Endothelial cell of umbilical vein (primary cell): Measurements from ENCODE around the gene PIBF1. TPM values are rescaled to one million over a fixed set of nuclear protein-coding genes. Genes with fewer than 3 reads are reported as not detected.
A peak's percentile ranks its signal among the peaks of the same experiment; 100 is the strongest.

Source experiments
- BruUV-seq: library from RNA; stranded (reverse); fragments of 400-500 nt; replicated peaks from 2 replicates; lab custom pipeline; 2021; lab: Mats Ljungman, UMichigan
- CTCF ChIA-PET: fragments of 300-600, 350-600 bp; sonication (Branson Sonifier 250); formaldehyde crosslinking; loops from one replicate; lab custom pipeline; 2021; ENCODE audit warnings: antibody characterized with exemption, inconsistent platforms; lab: Charles Lee
- POLR2A ChIA-PET: fragments of 300-600, 350-600 bp; sonication (Branson Sonifier 250); formaldehyde crosslinking; loops from one replicate; lab custom pipeline; 2021; ENCODE audit warnings: antibody characterized with exemption, inconsistent platforms; lab: Charles Lee
- DNase-seq: peaks from one replicate; pipeline ENCODE4 v3.0.0-alpha.2; 2011; ENCODE audit warnings: low read depth, low spot score
- FAIRE-seq: peaks from 2 replicates; lab custom pipeline; 2011; peaks lifted over from hg19 to GRCh38; lab: Jason Lieb, UNC
- H2AFZ ChIP-seq: 2 replicates; pipeline ENCODE4 v1.6.0; 2012; ENCODE audit warnings: low read depth, low read length, control low read depth, inconsistent platforms
- H3K27ac ChIP-seq: 2 replicates; pipeline ENCODE4 v1.5.1; 2011; ENCODE audit warnings: low read depth, mild to moderate bottlenecking, control low read depth, low read length, moderate library complexity; ENCODE audit not compliant: insufficient read depth
- H3K27me3 ChIP-seq, 2 experiments: 2 replicates each; pipeline versions ENCODE4 v1.6.0 to v1.6.1; 2011; ENCODE audit warnings: low read length in 2 of 2, mixed read lengths in 1 of 2; ENCODE audit not compliant: control insufficient read depth in 2 of 2, insufficient read depth in 2 of 2
- H3K36me3 ChIP-seq, 2 experiments: 2 replicates in 1 of 2; 3 replicates in 1 of 2; pipeline ENCODE4 v1.5.1; 2011; ENCODE audit warnings: low read length in 2 of 2, mild to moderate bottlenecking in 1 of 2, moderate library complexity in 1 of 2; ENCODE audit not compliant: control insufficient read depth in 2 of 2, insufficient read depth in 2 of 2; ENCODE audit errors: extremely low read depth in 1 of 2
- H3K4me1 ChIP-seq: 3 replicates; pipeline ENCODE4 v1.5.1; 2011; ENCODE audit warnings: mild to moderate bottlenecking, low read length; ENCODE audit not compliant: control insufficient read depth, insufficient read depth; ENCODE audit errors: extremely low read depth
- H3K4me2 ChIP-seq: 2 replicates; pipeline ENCODE4 v1.6.1; 2011; ENCODE audit warnings: low read length, control low read depth, mixed read lengths; ENCODE audit not compliant: insufficient read depth
- H3K4me3 ChIP-seq, 3 experiments: fragments of 200-600 bp in 1 of 3; sonication (generic), shearing (Covaris generic) in 1 of 3; replicated peaks in 1 of 3; 2 replicates each; pipeline ENCODE4 v1.5.1; 2011 to 2016; ENCODE audit warnings: control low read depth in 3 of 3, low read length in 3 of 3, mild to moderate bottlenecking in 2 of 3, inconsistent platforms in 1 of 3, low read depth in 1 of 3, moderate library complexity in 1 of 3; ENCODE audit not compliant: insufficient read depth in 1 of 3
- H3K79me2 ChIP-seq: 2 replicates; pipeline ENCODE4 v1.6.0; 2012; ENCODE audit warnings: low read length, inconsistent platforms; ENCODE audit not compliant: control insufficient read depth, insufficient read depth
- H3K9ac ChIP-seq: replicated peaks from 2 replicates; pipeline ENCODE3; 2011; ENCODE audit warnings: low read length, control low read depth; ENCODE audit not compliant: insufficient read depth; ENCODE audit errors: extremely low read depth
- H3K9me1 ChIP-seq: replicated peaks from 3 replicates; pipeline ENCODE4 v1.6.0; 2011; ENCODE audit warnings: mild to moderate bottlenecking, low read length; ENCODE audit not compliant: control insufficient read depth, insufficient read depth; ENCODE audit errors: extremely low read depth
- H3K9me3 ChIP-seq: replicated peaks from 2 replicates; pipeline ENCODE4 v1.5.1; 2012; ENCODE audit warnings: low read length, inconsistent platforms; ENCODE audit not compliant: control insufficient read depth, insufficient read depth
- H4K20me1 ChIP-seq: replicated peaks from 2 replicates; pipeline ENCODE3; 2011; ENCODE audit warnings: mild to moderate bottlenecking, low read length; ENCODE audit not compliant: control insufficient read depth, insufficient read depth; ENCODE audit errors: extremely low read depth
- CTCF ChIP-seq, 2 donors: IDR thresholded peaks; 1 replicate in 1 of 2; 2 replicates in 1 of 2; pipeline ENCODE4 v1.5.1; 2011; ENCODE audit warnings: low read length in 2 of 2, mild to moderate bottlenecking in 2 of 2, moderate library complexity in 2 of 2, control low read depth in 1 of 2, inconsistent platforms in 1 of 2, low read depth in 1 of 2; ENCODE audit not compliant: insufficient read depth in 1 of 2; ENCODE audit errors: extremely low read depth in 1 of 2
- EZH2 ChIP-seq: IDR thresholded peaks from 2 replicates; pipeline ENCODE4 v1.6.1; 2012; ENCODE audit warnings: borderline replicate concordance, low read depth, mild to moderate bottlenecking, moderate library complexity, low read length, inconsistent platforms; ENCODE audit not compliant: severe bottlenecking
- FOS ChIP-seq: IDR thresholded peaks from 2 replicates; pipeline ENCODE4 v1.6.1; 2011; ENCODE audit warnings: mild to moderate bottlenecking, low read length, moderate library complexity, borderline replicate concordance; ENCODE audit not compliant: insufficient read depth
- GATA2 ChIP-seq: IDR thresholded peaks from 2 replicates; pipeline ENCODE4 v1.7.0; 2011; ENCODE audit warnings: low read depth, mild to moderate bottlenecking, moderate library complexity, mixed read lengths, low read length; ENCODE audit not compliant: insufficient read length, insufficient read depth
- JUN ChIP-seq: IDR thresholded peaks from 2 replicates; pipeline ENCODE4 v1.6.1; 2011; ENCODE audit warnings: borderline replicate concordance, low read depth; ENCODE audit not compliant: insufficient read length, insufficient read depth
- MAX ChIP-seq: IDR thresholded peaks from 2 replicates; pipeline ENCODE4 v1.6.1; 2011; ENCODE audit not compliant: insufficient read depth, insufficient read length
- MYC ChIP-seq: IDR thresholded peaks from one replicate; pipeline ENCODE4 v1.6.1; 2011; ENCODE audit warnings: mild to moderate bottlenecking, low read depth, low read length
- POLR2A ChIP-seq: IDR thresholded peaks from 2 replicates; pipeline ENCODE4 v1.6.1; 2012; ENCODE audit warnings: low read depth, mild to moderate bottlenecking, control low read depth, low read length
- POLR2AphosphoS5 ChIP-seq: IDR thresholded peaks from 2 replicates; pipeline ENCODE4 v1.6.1; 2012; ENCODE audit warnings: low read depth, mild to moderate bottlenecking, control low read depth, low read length, moderate library complexity; ENCODE audit not compliant: insufficient read depth
- dilution Hi-C: fragments of 300-500 bp; cut with MboI; formaldehyde crosslinking; loops from one replicate; pipeline ENCODE4 v1.15.0; 2019; ENCODE audit warnings: low sequenced_read_pairs; ENCODE audit not compliant: extremely low pct_ligation_motif_present
- intact Hi-C: fragments of 100-400 bp; cut with micrococcal nuclease; formaldehyde crosslinking; loops from one replicate; pipeline ENCODE4 v1.10.0; 2022
- polyA plus RNA-seq, 4 experiments: library from polyadenylated mRNA; depleted of rRNA in 3 of 4; stranded (reverse) in 3 of 4; unstranded in 1 of 4; fragments of >200 nt; gene quantifications; 2 replicates each; pipeline versions ENCODE4 v1.2.1 to v1.2.3, GENCODE V29; 2011 to 2012; ENCODE audit warnings: missing spikeins in 1 of 4
- total RNA-seq: library from RNA; stranded (reverse); gene quantifications from 2 replicates; pipeline ENCODE4 v1.2.3, GENCODE V29; 2021

PIBF1 gene
- total and polyA plus RNA-seq, 2 donors (not counting 3 experiments of a cell fraction or from before 2014, with no cell fraction given): 1.4 to 18.4 TPM

GRCh38 chr13:72960114-72960513, 178.2 kb downstream of the PIBF1 start:
- TF ChIP-seq MAX: no peak
- no peak for TF ChIP-seq CTCF (IDR thresholded peaks at IDR 0.05; ENCODE audit: extremely low read depth in 1 of 2, insufficient read depth in 1 of 2, low read depth in 1 of 2, low read length in 2 of 2)
- no peak for TF ChIP-seq POLR2A
- TF ChIP-seq EZH2: no peak
- TF ChIP-seq JUN: no peak
- no peak for TF ChIP-seq FOS
- no peak for TF ChIP-seq MYC
- no peak for TF ChIP-seq POLR2AphosphoS5
- TF ChIP-seq GATA2: no peak
- Histone ChIP-seq H3K27ac (peak overlapping the region; percentile 43), H3K9me1 (no peaks in the 10 kb centered on the region), H3K36me3 (peaks cover 0 to under 1% of the 10 kb centered on the region in 2 experiments), H3K9ac (no peak overlapping the region), H3K4me3 (no peak overlapping the region), H3K27me3 (no peaks in the 10 kb centered on the region), H4K20me1 (no peaks in the 10 kb centered on the region), H3K9me3 (no peaks in the 10 kb centered on the region), H2AFZ (no peak overlapping the region), H3K79me2 (no peaks in the 10 kb centered on the region), H3K4me2 (no peak overlapping the region), H3K4me1 (peaks cover 3% of the 10 kb centered on the region)
- DNase-seq (no peak), FAIRE-seq (no peak)
- no TSS peak for BruUV-seq
- POLR2A ChIA-PET: no interaction called here
- intact Hi-C loops (no loop called here), dilution Hi-C loops (no loop called here)
- CTCF ChIA-PET: no interaction called here
